SKM-1 treated with dmso at 0.1 percent for 144 hours (cell line): ENCODE results near the gene LYPD6B.
A peak's percentile ranks its signal among the peaks of the same experiment; 100 is the strongest.

ENCODE experiments used
- DNase-seq: peaks from one replicate; lab custom pipeline; 2025; ENCODE audit not compliant: unreplicated experiment; lab: John Stamatoyannopoulos, UW

Gene LYPD6B

DNA sequence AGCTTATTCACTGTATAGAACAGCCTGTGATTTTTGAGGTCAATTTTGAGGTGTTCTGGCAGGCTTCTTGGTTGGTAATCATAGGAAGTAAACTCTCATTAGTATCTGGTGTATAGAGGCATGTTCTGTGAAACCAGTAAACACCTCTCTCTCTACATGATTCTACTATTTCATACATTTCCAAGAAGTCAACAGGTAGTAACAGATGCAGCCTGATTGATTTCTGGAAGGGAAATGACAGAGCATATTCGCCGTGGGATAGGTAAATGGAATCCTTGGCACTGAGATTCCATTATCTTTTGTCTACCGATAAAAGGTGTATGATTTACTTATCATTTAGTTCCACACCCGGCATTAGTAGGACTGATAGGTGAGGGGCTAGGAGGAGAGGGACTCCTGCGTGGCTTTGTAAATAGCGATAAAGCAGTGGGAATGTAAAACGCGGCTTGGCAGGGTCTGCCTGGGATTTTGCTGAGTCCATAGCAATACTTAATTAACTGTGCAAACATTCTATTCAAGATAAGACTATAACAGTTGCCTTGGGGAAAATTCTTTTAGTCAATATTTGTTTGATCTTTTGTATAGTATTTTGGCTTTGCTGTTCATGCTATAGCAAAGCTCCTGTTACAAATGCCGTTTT, 32.3 kb downstream of the LYPD6B start:
- no peak for DNase-seq

DNA sequence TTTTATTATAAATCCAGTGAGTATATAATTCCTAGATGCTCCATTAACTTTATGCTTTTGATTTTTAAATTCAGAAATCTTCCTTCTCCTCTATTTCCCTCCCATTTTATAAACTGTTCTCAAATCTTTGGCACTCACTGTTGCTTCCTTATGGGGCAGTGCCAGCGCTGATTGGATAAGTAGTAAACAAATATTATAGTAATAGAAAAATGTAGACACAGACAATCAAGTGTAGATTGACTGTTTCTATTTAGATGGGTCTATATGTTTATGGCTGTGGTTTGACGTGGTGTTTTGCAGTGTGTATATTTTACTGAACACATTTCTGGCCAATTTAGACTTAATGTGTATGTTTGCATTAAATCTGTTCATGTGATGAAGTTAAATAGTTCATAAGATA, 36.6 kb downstream of the LYPD6B start:
- no peak for DNase-seq

DNA sequence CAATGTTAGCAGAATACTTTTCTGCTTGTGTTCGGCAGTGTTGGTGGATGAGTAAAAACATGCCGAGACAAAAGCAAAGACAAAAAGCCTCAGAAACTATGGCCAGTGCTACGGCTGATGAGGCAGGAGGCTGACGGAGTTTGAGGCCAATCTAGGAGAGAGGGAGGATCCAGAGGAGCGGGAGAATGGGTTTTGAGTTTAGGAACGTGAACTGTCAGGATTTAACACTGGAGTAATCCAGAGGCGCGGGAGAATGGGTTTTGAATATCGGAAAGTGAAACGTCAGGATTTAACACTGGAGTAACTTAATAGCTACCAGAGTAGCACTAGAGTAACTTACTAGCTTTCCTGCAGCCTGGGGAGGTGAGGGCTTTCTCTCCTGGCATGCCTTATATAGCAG, 37.4 kb downstream of the LYPD6B start:
- DNase-seq, result no peak

DNA sequence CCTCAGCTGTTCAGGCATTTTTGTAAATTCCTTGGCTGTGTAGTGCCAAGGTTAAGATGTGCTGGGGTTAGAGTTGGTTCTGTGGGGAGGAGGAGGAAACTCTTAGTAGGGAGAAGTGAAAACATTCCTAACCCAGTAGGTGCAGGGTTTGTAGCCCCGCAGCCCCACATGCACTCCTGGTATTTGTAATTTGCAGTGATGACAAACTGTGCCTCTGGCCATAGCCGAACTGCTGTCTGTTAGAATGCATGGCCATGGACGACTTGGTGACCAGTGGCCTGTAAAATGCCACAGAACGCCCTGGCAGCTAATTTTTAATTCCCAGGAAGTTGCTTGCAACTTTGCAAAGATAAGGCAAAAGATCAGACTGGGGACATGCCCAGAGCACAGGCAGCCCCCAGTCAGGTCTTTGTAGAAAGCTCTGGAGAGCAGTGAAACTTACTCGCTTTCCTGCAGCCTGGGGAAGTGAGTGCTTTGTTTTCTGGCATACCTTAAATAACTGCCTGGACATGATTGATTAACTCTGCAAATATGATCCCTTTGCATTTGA, 38.4 kb downstream of the LYPD6B start:
- no peak for DNase-seq

DNA sequence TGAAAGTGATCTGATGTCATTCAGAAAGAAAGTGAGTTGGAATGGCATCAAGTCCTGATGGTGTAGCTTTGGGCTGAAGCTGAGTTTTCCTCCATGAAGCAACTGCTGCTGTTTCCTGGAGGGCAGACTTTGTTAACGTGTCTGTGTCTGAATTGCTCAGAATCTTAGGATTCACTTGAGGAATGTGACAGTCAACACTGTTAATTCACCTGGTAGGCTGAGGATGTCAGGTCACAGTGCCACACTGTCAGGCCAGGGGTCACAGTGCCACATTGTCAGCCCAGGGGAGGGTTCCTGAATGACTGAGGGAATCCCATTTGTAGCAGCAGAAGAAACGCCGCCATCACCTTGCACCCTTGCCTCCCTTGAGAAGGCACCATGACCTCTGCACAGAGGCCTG, 39.4 kb downstream of the LYPD6B start:
- no peak for DNase-seq

DNA sequence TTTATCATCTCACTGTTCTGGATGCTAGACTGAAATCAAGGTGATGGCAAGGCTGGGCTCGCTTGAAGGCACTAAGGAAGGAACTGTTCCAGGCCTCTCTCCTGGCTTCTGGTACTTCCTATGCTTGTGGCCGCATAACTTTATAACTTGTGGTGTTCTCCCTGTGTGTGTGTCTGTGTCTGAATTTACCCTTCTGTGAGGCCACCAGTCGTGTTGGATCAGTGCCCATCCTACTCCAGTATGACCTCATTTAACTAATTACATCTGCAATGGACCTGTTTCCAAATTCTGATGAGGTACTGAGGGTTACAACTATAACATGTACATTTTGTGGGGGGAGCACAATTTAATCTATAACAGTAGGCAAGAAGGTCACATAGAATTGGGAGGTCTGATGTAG, 41.6 kb downstream of the LYPD6B start:
- DNase-seq, result no peak

DNA sequence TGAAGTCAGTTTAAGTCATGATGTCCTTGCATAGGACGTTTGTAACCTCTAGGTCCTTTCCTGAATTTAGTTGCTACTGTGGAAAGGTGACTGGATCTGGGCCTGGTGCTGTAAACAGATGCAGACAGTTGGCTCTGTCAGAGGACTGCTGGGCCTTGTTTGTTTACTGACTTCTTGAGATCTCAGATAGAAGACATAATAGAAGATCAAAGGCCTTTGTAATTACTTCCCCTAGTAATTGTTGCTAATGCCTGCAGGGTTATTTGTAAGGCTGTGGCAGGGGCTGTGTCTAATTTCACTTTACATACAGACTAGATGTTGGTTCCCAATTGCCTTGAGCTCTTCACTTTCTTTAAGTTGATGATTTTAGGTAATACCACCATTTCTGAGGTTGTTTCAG, 42.5 kb downstream of the LYPD6B start:
- DNase-seq, result no peak

DNA sequence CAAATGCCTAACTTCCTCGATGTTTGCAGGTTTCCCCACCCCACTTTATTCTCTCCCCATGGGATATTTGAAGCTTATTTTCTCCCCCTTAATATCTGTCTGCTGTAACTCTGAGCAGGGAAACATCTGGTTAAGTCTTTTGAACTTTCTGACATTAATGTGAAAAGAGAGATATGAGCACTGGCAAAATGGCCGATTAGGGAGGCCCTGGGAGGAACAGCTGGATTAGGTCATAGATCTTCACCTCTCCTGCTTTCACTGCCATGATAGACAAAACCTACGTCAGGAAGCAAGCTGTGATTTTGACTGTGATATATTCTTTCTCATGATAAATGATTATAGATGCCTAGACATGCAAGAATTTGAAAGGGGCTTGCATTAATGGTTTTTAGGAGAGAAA, 43.6 kb downstream of the LYPD6B start:
- no peak for DNase-seq

DNA sequence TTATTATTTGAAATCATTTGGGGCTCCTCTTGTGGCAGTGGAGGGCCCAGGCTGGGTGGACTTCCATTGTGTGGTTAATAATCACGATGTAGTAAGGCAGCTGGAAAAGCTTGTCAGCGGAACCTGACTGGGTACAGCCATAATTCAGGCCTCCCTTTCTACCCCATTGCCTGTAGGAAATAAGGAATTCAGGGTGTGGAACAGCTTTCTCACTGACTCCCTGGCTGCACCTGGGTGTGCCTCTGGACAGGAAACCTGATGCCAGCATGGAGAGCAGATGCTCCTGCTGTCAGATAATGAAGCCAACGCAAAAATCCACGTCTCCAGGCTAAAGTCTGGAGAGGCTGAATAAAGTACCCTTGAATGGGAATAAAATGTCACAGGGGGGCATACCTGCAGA, 44.2 kb downstream of the LYPD6B start:
- DNase-seq, result no peak

DNA sequence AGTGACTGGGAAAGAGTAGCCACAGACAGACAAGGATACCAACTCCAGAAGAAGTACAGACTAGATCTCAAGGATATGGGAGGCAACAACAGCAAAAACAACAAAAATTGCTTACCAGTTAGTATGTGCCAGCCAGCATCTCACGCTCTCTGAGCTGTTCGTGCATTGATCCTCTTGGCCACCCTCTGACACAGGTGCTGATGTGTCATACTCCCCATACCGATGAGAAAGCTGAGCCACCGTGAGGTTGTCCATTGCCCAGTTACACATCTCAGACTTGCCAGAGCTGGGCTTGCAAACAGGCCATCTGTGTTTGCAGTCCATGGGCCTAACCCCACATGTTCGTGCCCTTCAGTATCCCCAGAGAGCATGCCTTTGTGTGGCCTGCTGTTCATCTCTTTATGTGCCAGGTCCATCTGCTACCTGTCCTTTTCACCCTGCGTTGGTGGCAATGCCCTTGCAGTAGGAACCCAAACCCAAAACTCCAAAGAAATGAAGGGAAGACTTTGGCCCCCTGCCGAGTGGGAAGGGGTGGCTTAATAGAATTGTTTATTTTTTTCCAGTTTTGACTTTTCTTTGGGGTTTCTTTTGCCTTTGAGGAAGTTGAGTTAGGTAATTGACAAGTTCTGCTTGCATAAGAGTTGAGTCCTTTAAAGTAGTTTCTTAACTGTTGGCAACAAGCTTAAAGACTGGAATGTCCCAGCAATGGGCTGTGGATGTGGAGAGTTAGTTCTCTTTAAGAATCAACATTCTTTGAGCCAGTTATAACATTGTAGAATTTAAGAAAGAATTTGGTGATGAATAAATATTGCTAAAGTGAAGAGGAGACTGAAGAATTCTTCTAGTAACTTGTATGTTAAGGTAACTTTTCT, 46.7 kb downstream of the LYPD6B start:
- peak; percentile 86 for DNase-seq

DNA sequence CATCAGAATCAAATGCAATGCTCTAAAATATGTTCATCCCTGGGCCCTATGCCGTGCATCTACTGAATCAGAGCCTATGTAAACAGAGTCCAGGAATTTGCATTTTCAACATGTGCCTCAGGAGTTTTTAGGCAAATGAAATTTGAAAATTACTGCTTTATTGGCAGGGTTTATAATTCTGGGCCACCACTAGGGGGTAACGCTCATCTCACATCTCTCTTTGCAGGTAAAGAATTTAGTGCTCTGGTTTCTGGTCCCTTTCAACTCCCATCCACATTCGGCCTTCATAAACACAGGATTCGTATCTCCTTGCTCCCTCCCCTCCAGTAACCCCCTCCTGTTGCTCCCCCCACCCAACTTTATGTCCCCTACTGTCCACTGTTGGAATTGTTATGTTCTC, 49.3 kb downstream of the LYPD6B start:
- DNase-seq, result no peak

DNA sequence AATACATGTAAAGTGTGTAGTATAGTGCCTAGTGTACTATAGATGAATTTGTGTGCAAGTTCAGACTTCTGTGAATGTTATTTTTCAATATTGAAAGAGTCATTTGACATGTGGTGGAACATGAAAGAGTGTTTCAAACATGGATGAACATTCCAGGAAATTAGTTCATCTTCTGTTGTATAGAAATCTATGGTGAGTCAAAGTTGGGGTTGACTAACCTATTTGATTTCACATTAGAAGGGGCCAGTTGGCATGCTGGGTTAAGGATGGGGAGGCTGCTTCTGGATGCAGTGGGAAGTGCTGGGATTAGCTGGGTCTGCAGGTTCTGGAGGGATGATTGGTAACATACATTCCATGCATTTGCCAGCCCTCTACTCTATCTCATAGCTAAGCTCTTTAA, 50.6 kb downstream of the LYPD6B start:
- no peak for DNase-seq

DNA sequence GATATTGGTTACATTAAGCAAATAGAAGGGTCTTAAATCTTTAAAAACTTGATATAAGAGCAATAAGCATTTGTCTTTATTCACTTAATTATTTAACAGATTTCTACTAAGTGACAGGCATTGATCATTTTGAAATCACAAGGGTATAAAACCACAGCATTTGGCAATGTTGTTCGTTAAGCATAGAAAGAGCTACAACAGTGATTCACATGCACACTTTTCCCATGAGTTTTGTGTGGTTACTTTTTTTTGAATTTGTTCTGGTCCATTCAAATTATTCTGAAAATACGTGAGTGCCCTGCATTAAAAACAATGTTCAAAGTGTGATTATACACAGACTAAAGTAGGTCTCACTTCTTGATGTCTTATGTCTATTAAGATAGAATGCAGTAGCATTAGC, 52.2 kb downstream of the LYPD6B start:
- DNase-seq, result no peak

DNA sequence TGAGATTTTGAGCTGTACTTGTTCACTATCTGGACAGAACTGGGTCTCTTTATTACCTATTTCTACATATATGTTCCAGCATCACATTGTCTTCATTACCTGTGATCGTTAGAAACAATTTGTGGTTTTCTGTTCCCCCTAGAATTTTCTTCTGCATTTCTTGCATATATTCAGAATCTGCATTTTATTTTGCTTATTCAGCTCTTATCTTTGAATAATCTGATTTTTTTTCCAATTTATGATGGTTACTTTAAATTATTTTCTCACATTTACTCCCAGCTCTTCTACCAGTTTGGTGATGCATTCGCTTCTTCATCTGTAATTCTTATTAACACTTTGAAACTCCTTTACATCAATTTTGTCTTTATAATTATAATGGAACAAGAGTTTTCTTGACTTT, 55.1 kb downstream of the LYPD6B start:
- DNase-seq, result no peak

DNA sequence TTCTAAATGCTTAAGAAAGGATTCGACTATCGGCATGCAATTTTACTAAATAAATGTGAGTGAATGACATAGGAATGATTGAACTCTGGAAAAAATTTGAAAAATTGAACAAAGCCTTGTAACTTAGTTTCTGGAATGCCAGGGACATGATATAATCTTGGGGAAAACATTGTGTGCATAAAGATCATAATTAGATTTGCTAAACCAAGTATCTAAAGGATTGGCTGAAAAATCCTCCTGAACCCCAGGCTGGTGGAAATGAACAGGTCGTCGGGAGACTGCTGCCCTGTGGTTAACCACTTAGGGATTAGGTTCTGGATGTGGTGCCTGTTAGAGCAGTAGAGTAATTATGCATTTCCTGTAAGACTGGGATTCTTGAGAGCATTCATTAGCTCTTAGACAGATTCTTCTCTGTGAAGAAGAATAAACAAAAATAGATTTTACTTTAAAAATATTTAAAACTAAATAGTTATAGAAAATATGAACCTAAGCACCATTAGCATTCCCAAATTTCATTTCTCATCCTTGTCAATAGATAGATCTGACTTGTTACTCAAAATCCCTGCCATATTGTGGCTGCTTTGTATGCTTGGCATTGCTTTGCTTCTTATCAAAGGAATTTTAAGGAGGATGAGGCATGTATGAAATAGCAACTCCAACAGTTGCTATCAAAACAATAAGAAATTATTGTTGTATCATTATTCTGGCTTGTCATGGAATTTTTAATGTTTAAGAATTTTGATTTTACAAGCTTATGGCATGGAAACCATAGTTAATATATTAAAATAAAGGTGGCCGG, 55.9 kb downstream of the LYPD6B start:
- no peak for DNase-seq

DNA sequence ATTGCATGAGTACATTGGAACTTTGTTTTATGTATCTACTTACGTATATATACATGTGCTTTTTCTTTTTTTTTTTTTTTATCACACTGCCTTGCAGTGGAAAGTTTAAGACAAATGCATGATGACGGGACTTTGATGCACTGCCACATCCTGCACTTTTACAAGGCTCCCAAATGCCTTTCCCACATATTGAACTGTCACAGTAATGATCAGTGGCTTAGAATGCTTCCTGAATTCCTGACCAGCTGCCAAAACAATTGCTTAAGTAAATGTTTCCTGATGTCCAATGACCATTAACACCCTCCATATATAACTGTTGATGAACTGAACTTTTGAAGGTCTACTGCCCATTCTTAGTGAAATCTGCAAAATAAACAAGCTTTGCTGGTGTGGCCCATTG, 60.2 kb downstream of the LYPD6B start:
- no peak for DNase-seq

DNA sequence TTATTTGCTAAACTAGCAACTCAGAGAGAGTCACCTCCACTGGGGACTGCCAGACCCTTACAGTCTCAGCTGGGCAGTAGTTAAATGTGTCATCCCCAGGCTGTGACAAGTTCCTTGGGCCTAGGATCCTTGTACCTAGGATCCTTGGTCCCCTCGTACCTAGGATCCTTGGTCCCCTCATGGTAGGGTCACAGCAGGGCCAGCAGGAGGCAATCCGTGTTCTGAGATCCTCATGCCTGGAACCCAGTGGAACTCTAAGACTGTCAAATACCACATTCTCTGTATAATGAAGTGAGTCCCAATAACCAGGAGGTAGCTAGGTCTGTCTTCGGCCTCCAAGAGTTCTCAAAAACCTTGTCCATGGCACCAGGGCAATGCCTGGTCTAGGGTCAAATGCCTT, 60.8 kb downstream of the LYPD6B start:
- DNase-seq, result no peak

DNA sequence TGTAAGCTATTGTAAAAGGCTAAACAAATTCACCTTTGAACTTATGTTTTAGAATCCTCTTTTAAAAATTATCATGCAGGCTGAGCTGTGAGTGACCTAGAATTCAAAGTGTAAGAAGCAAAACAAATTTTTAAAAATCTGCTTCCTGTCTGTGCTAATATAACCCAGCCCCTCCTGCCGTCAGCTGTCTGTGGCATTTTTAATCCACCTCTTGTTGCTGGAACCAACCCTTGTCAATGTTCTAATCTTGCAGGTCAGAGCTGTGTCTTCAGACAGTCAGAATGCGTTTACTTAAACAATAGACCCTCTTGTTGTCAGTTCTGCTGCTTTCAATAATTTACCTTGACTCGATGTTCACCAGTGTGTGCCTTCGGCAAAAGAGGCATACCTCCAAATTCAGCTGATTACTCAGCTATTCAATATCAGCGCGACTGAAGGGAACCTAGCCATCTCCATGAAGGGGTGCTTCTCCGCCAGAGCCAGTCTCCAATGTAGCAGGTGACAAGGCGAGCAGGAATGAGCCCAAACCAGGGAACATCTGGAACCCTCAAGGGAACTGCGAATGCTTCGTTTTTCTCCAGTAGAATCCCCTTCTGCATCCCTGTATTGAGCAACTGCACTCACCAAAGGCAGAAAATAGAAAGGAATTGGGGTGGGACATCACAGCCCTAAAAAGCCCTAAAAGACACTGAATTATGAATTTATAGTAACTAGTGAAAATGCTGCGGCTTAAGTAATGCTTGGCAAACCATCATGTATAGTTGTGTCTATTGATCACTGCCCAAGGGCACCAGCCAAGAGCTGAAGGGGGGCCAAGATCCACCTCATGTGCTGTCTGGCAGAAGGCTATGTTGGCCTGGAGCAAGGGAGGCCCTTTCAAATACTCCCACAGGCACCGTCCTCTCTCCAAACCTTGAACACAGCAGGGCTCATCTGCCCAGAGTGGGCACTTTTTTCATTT, 62.5 kb downstream of the LYPD6B start:
- no peak for DNase-seq

DNA sequence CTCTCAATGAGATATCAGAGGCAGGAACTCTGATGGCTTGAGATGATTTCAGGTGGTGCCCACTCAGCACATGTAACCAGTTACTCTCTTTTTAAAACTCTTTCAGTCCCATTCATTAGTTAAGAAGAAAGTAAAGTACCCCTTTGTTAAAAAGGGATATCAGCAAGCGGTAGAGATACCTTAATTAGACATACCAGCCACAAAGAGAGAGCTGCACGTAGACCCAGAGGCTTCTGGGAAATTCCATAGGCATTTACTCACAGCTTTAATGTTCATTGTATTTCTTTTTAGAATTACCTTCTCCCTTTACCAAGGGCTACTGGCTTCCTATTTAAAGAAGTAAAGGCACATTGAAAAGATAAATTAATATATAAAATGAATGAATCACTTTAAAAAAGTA, 63.3 kb downstream of the LYPD6B start:
- DNase-seq, result no peak

DNA sequence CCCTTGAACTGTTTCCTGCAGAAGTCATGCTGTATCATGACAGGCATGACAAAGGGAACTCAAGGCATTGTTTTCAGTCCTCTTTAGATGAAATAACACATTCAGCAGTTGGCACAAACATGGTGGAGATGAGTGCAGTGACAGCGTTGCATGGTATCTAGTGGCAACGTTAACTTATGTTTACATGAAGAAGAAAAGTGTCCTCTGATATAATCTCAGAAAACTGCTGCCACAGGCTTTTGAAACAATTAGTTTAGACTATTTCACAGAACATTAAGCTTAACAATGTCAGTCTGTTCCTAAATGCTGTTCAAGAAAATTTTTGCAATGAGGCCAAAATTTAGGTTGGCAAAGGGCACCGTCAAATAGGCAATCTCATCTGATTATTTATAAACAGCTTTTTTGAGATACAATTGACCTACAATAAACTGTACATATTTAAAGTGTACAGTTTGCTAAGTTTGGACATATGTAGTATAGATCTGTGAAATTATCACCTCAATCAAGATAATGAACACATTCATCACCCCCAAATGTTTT, 64.7 kb downstream of the LYPD6B start:
- DNase-seq, result no peak
